Activated T-helper 1 cell treated with Interleukin-2 at 50 U/mL for 16 hours (primary cell): ENCODE measurements around the gene BEST4.
"Not testable (repeated sequence)": the region's sequence is repeated elsewhere in the genome, so short reads cannot be mapped to it uniquely, and the experiment has no call there.

Source experiments
- DNase-seq: peaks from one replicate; pipeline ENCODE4 v3.0.0-alpha.2; 2020; ENCODE audit warnings: low read depth

Gene BEST4

GRCh38 chr1:44819608-44820327 is 31.8 kb upstream of the BEST4 start:
- DNase-seq = peak; percentile 64

- DNase-seq = no peak
Measured at GRCh38 chr1:44819196-44819607, 31.2 kb upstream of the BEST4 start.

- DNase-seq = no peak
Measured at GRCh38 chr1:44817771-44818495, 30.0 kb upstream of the BEST4 start.

- DNase-seq = no peak
Measured at GRCh38 chr1:44817307-44817706, 29.3 kb upstream of the BEST4 start.

GRCh38 chr1:44815926-44816325 is 28.0 kb upstream of the BEST4 start:
- not testable (repeated sequence) for DNase-seq

DNA sequence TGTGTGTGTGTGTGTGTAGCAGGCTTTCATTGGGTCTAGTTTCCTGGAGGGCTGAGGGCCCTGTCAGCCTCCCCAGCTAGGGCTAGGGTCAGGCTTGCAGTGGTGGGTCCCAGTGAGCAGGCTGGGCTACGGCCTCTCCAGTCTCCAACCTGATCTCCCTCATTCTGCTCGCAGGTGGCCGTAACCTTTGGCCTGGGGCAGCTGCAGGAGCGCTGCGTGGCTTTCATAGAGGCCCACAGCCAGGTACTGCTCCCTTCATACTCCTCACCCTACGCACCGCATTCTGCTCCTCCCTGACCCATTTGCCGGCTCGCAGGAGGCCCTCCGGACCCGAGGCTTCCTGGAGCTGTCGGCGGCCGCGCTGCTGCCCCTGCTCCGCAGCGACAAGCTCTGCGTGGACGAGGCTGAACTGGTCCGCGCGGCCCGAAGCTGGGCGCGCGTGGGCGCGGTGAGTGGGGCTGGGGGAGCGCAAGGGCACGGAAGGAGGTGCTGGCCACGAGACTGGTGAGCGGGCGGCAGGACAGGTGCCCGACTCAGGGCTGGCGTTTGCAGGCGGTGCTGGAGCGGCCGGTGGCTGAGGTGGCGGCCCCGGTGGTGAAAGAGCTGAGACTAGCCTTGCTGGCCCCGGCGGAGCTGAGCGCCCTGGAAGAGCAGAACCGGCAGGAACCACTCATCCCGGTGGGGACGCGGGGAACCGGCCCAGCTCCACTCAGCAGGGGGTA is 25.0 kb upstream of the BEST4 start:
- DNase-seq = no peak

GRCh38 chr1:44811234-44811633 is 23.3 kb upstream of the BEST4 start:
- no peak for DNase-seq

DNA sequence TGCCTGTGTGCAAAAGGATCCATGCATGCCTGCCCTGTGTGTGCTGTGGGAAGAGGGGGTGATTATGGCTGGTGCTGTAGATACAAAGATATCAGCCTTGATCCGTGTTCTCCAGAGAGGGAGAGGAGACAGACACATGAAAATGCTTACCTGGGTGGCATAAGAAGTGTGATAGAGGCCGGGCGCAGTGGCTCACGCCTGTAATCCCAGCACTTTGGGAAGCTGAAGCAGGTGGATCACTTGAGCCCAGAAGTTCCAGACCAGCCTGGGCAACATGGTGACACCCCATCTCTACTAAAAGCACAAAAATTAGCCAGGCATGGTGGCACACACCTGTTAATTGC is 22.8 kb upstream of the BEST4 start:
- DNase-seq = not testable (repeated sequence)

DNA sequence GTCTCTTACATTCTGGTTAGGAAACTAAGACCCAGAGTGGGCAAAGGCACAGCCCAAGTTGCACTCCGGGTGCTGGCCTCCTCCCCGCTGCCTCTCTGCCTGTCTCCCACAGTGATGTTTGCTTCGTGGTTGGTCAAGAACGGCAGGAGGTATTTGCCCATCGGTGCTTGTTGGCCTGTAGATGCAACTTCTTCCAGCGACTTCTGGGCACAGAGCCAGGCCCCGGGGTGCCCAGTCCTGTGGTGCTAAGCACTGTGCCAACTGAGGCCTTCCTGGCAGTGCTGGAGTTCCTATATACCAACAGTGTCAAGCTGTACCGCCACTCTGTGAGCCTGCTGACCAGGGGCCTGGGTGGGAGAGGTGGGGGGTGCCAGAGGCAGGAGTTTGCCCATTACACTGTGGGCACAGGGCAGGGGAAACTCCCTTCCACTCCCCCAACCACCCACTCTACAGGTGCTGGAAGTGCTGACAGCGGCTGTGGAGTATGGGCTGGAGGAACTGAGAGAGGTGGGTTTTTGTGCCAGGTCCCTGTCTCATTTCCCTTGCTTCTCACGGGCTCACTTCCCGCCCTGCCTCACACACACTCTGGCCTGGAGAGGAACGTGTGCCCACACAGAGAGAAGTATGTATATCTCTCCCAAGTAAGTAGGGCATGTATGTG is 22.3 kb upstream of the BEST4 start:
- no peak for DNase-seq

- DNase-seq = peak; percentile 83
Measured at GRCh38 chr1:44808938-44809917, 21.3 kb upstream of the BEST4 start.

DNA sequence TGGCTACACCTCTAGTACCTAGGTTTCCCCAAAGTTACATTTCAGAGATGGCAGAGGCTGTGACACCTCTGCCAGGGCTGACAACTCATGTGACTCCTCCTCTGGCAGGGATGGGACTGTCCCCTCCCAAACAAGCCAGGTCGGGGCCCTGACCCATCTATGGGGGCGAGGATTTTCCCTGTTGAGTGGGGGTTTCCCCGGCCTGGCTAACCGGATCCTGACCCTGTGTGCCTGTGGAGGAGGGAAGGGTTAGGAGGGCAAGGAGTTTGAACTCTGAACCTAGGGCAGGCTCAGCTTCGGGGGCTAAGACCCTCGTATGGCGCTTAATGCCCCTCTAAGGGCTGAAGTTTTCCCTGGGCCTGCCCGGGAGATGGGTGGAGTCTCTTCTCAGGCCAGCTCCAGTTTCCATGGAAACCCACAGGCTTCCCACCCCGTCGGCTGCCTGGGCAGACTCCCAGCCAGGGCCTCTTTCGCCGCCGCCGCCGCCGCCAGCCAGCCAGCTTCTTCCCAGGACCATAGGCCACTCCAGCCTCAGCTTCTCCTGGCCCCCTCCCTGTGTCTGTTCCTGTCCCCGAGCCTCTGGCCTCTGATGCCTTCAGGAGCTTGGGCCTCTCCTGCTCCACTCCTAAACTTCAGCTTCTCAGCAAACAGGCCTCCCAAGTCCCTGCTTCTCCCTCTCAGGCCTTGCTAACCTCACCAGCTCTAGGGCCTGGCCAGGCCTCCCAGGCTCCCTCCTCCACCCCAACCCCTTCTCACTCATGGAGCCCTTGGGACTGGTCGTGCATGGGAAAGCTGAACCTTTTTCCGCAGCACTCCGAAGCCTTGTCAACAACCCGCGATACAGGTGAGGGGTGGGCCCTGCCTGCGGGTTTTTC is 20.3 kb upstream of the BEST4 start, which contains the start of gene BTBD19:
Gene BTBD19, plus strand, starts transcription at position 461 of the 875 bp plus-strand sequence. Its CDS starts 298 bp downstream, at position 759.
- peak; percentile 46 for DNase-seq

GRCh38 chr1:44807364-44808062 is 19.5 kb upstream of the BEST4 start:
- DNase-seq = peak; percentile 88

DNA sequence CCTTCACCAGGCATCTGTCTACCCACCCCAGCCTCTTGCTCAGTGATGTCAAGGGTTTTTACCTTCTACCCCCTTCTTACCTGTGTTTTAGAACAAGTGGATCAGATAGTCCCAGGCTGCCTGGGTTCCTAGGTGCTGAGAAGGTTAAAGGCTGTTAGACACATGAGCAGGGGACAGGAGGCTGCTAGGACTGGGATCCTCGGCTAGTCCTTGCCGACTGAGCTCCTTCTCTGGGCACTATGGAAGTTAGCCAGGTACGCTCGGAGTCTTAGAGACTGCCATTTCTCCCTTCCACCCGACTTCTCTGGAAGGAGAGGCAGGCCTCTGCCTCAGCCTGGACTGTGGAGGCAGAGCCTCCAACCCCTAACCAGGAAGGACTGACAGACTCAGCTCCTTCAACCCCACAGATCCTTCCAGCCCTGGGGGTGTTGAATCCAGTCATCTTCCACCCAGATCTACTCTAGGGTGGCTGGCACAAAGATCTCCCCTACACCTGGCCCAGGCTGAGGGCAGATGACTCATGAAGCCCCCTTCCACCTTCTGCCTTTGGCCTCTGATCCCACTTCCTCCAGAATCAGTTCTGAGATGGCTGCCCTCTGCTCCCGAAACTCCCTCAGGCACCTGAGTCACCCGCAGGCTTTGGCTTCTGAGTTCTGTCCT is 18.9 kb upstream of the BEST4 start, which contains the start of gene DYNLT4:
Gene DYNLT4, minus strand, starts transcription at position 648 of the 660 bp plus-strand sequence. CDS start 683 bp downstream, outside the sequence.
- no peak for DNase-seq

DNA sequence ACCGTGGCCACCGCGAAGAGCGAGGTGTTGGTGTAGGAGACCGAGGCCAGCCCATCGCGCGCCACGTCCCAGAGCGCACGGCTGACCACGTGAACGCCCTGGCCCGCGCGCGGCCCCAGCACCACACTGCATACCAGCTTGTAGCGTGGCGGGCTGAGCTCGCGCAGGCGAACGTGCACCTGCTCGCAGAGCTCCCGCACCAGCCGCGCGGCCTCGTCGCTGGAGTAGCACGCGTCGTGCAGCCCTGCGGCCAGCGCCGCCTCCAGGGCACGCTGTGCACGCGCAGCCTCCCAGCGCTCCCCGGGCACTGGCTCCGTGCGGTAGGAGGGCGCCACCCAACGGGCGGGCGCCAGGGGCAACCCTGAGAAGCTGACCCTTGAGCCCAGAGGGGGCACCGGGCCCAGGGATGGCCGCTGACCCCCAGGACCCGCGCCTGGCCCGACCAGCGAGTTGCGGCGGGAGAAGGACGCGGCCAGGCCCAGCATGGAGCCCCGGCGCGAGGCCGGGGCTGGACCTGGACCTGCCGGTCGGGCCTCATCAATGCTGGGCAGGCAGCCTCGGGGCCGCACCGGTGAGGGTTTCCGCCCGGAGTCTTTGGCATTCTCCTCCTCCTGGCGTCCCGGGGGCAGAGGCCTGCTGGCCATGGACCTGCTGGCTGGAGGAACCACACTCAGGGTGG is 18.2 kb upstream of the BEST4 start:
- DNase-seq = no peak

- DNase-seq = no peak
Measured at GRCh38 chr1:44805311-44806024, 17.5 kb upstream of the BEST4 start.

DNA sequence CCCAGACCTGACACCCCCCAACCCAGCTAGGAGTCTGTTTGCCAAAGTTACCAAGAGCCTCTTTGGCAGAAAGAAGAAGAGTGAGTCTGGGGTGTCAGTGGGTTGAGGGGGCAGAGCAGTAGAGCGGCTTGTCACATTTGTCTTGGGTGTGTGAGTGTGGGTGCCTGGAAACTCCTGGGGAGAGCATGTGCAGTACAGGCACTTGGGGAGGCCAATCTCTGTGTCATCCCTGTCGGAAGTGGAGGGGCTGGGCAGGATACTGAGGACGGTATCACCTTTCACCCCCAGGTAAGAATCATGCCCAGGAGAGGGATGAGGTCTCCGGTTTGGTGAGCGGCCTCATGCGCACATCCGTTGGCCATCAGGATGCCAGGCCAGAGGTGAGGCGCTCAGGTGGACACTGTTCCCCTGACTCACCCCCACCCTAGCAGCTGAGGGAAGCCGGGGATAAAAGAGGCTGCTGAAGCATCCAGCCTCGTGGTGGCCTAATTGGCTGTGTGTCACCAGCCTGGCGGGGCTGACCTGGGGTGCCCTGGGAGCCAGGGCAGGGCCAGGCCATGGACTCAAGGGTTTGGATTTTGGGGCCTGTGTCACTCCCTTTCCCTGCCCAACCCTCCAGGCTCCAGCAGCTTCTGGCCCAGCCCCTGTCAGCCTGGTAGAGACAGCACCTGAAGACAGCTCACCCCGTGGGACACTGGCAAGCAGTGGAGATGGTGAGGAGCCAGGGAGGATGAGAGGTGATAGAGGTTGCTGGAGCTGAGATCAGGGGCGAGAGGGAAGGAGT is 15.5 kb upstream of the BEST4 start:
- DNase-seq = no peak

DNA sequence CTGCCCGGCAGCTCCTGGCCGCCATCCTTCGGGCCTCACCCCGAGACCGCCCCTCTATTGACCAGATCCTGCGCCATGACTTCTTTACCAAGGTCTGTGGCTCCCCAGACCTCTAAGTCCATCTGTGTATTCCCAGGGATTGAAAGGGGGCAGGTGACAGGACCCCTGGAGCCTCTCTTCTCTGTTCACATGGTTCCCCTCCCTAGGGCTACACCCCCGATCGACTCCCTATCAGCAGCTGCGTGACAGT is 15.0 kb upstream of the BEST4 start:
- no peak for DNase-seq
